Keratinocyte (primary cell): ENCODE measurements around the gene DGKD.

Source experiments
- CTCF ChIP-seq, 3 experiments: IDR thresholded peaks in 1 of 3; conservative IDR thresholded peaks in 1 of 3; optimal IDR thresholded peaks in 1 of 3; 2 replicates in 2 of 3; 3 replicates in 1 of 3; pipeline versions ENCODE3 to v1.5.1; 2011; ENCODE audit warnings: low read length in 3 of 3, mild to moderate bottlenecking in 3 of 3, moderate library complexity in 2 of 3, control low read depth in 1 of 3, inconsistent platforms in 1 of 3; ENCODE audit not compliant: insufficient read depth in 2 of 3; ENCODE audit errors: extremely low read depth in 1 of 3
- EZH2 ChIP-seq: IDR thresholded peaks from one replicate; pipeline ENCODE4 v1.6.1; 2012; ENCODE audit warnings: inconsistent platforms, mild to moderate bottlenecking, low read length, moderate library complexity

DNA sequence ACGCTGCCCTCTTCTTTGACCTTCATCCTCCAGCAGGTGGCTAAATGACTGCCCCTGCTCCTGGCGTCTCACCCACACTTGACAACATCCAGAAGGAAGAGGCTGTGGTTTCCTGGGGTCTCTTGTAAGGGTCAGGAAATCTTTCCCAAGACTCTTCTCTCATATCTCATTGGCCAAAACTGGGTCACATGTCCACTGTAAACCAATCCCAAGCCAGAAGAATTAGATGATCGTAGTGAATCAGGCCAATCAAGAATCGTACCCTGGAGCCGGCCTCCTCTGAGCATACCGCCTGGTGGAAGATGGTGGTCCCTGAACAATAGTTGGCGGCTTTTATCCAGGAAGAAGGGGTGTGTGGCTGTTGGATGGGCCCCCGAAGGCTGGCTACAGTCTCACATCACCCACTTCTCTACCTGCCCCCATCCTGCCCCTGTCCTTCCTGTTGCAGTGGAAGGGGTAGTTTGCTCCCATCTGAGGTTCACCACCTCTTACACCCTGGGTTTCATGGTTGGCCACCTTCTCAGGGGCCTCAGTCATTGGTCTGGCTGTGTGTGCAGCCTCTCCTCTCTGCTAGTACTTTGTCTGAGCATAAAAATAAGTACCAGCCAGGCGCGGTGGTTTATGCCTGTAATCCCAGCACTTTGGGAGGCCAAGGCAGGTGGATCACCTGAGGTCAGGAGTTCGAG lies 42.9 kb upstream of the DGKD start:
- TF ChIP-seq CTCF (optimal IDR thresholded peaks at IDR 0.05 in 1 of 3, IDR thresholded peaks at IDR 0.05 in 1 of 3, conservative IDR thresholded peaks at IDR 0.05 in 1 of 3; ENCODE audit: extremely low read depth in 1 of 3, insufficient read depth in 2 of 3, low read length in 3 of 3): no peak
- TF ChIP-seq EZH2: no peak
